Measurements from ENCODE around the gene CFAP61.

The CFAP61 gene

DNA sequence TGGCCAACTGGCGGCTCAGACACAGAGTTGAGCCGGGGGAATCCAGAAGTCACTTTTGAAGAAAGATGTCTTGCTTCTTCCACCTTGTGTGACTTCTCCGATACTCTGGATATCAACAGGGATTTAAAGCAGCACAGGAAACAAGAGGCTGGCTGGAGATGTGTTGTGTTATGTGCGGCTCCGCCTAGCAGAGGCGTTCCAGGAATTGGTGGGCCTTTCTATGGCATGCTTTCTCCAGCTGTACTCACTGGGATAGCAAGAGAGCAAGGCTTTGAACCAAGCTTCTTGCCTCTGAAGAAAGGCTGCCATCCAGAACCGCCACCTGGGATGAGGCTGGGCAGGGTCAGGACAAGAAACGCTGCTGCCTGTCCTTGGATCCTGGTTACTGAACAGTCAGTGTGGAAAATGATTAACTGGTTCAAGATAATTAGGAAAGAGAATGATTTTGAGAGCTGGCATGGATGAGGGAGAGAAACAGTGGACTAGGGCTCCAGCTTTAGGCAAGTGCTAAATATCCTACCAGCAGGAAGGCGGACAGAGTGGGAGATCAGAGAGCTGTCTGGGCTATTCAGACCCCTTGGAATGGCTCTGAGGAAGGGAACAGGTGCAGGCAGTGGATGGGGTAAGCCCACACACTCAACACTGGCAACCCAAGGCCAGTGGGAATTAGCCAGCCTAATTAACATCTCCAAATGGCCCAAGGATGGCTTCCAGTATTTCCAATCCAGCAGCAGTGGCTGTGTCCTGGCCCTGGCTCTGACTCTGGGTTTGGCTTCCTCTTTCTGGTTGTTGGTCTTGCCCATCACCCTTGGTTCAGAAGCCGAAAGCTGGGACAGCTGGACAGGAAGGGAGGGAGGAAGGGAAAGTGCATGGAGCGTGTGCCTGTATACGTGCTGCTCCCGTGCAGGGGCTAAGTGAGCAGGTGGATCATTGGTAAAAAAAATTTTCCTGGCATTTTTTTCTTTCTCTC, 347.5 kb downstream of the CFAP61 start:
- no peaks in the 10 kb centered on the region for H3K9me3 ChIP-seq (ENCODE audit: severe bottlenecking)
- H3K27ac ChIP-seq (ENCODE audit: poor library complexity, severe bottlenecking), result no peak overlapping the region
- TF ChIP-seq, protein P1, sequence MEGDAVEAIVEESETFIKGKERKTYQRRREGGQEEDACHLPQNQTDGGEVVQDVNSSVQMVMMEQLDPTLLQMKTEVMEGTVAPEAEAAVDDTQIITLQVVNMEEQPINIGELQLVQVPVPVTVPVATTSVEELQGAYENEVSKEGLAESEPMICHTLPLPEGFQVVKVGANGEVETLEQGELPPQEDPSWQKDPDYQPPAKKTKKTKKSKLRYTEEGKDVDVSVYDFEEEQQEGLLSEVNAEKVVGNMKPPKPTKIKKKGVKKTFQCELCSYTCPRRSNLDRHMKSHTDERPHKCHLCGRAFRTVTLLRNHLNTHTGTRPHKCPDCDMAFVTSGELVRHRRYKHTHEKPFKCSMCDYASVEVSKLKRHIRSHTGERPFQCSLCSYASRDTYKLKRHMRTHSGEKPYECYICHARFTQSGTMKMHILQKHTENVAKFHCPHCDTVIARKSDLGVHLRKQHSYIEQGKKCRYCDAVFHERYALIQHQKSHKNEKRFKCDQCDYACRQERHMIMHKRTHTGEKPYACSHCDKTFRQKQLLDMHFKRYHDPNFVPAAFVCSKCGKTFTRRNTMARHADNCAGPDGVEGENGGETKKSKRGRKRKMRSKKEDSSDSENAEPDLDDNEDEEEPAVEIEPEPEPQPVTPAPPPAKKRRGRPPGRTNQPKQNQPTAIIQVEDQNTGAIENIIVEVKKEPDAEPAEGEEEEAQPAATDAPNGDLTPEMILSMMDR (IDR thresholded peaks at IDR 0.05; ENCODE audit: poor library complexity, severe bottlenecking), result no peak
- no peak for ATAC-seq (ENCODE audit: low read depth)
- no peaks in the 10 kb centered on the region for H3K4me1 ChIP-seq (ENCODE audit: insufficient read depth, poor library complexity, severe bottlenecking)
- H3K4me3 ChIP-seq (ENCODE audit: severe bottlenecking), result no peak overlapping the region
- H3K27me3 ChIP-seq (ENCODE audit: insufficient read depth, poor library complexity, severe bottlenecking), result no peaks in the 10 kb centered on the region
- DNase-seq (ENCODE audit: low spot score), result no peak
- H3K36me3 ChIP-seq (ENCODE audit: low read depth), result no peaks in the 10 kb centered on the region

GRCh38 chr20:20401991-20402390, 349.7 kb downstream of the CFAP61 start:
- H3K4me1 ChIP-seq (ENCODE audit: insufficient read depth, poor library complexity, severe bottlenecking), result no peaks in the 10 kb centered on the region
- TF ChIP-seq, protein P1 (IDR thresholded peaks at IDR 0.05; ENCODE audit: poor library complexity, severe bottlenecking), result no peak
- no peaks in the 10 kb centered on the region for H3K36me3 ChIP-seq (ENCODE audit: low read depth)
- no peak overlapping the region for H3K4me3 ChIP-seq (ENCODE audit: severe bottlenecking)
- DNase-seq (ENCODE audit: low spot score), result no peak
- ATAC-seq (ENCODE audit: low read depth), result no peak
- no peak overlapping the region for H3K27ac ChIP-seq (ENCODE audit: poor library complexity, severe bottlenecking)
- no peaks in the 10 kb centered on the region for H3K9me3 ChIP-seq (ENCODE audit: severe bottlenecking)
- H3K27me3 ChIP-seq (ENCODE audit: insufficient read depth, poor library complexity, severe bottlenecking), result no peaks in the 10 kb centered on the region

DNA sequence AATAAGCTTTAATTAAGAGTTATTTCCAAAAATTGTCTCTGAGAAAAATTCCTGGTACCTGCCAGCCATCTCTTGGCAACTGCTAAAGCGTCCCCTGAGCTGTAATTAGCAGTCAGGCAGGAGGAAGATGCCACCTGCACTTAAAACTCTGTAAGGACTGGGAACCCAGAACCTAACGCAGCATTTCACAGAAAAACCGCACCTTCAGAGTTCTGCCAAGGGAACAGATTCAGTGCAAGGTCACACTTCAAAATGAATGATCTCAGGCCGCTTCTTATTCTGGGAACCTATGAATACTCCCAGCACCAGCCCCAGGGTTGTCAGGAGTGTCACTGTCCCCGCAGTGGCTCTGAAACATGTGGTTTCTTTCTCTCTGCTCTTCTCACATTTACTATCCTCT, 352.3 kb downstream of the CFAP61 start:
- H3K27me3 ChIP-seq (ENCODE audit: insufficient read depth, poor library complexity, severe bottlenecking), result no peaks in the 10 kb centered on the region
- H3K9me3 ChIP-seq (ENCODE audit: severe bottlenecking), result no peaks in the 10 kb centered on the region
- H3K4me3 ChIP-seq (ENCODE audit: severe bottlenecking), result no peak overlapping the region
- no peak for ATAC-seq (ENCODE audit: low read depth)
- TF ChIP-seq, protein P1 (IDR thresholded peaks at IDR 0.05; ENCODE audit: poor library complexity, severe bottlenecking), result no peak
- no peaks in the 10 kb centered on the region for H3K36me3 ChIP-seq (ENCODE audit: low read depth)
- DNase-seq (ENCODE audit: low spot score), result no peak
- no peaks in the 10 kb centered on the region for H3K4me1 ChIP-seq (ENCODE audit: insufficient read depth, poor library complexity, severe bottlenecking)
- no peak overlapping the region for H3K27ac ChIP-seq (ENCODE audit: poor library complexity, severe bottlenecking)

DNA sequence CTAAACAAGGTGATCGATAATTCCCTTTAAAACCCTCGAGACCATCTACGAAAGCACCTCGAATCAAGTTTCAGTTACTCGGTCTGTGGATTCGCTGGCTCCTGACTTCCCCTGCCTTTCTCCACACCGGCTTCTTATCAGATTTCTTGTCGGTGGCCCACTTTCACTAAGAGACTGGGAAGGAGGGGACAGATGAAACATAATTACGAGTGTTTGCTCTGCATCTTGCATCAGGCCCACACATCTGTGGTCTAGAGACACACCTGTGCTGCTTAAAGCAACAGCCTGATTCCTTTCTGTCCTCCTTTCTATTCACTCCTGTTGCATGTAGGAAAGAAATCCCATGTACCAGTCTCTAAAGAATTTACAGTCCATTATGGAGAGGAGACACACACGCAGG, 353.3 kb downstream of the CFAP61 start:
- DNase-seq (ENCODE audit: low spot score) (no peak), ATAC-seq (ENCODE audit: low read depth) (no peak)
- H3K36me3 ChIP-seq (ENCODE audit: low read depth), result no peaks in the 10 kb centered on the region
- H3K27me3 ChIP-seq (ENCODE audit: insufficient read depth, poor library complexity, severe bottlenecking), result no peaks in the 10 kb centered on the region
- no peak overlapping the region for H3K27ac ChIP-seq (ENCODE audit: poor library complexity, severe bottlenecking)
- H3K4me3 ChIP-seq (ENCODE audit: severe bottlenecking), result no peak overlapping the region
- H3K9me3 ChIP-seq (ENCODE audit: severe bottlenecking), result no peaks in the 10 kb centered on the region
- TF ChIP-seq, protein P1 (IDR thresholded peaks at IDR 0.05; ENCODE audit: poor library complexity, severe bottlenecking), result no peak
- H3K4me1 ChIP-seq (ENCODE audit: insufficient read depth, poor library complexity, severe bottlenecking), result no peaks in the 10 kb centered on the region

- no peaks in the 10 kb centered on the region for H3K36me3 ChIP-seq (ENCODE audit: low read depth)
- H3K4me3 ChIP-seq (ENCODE audit: severe bottlenecking), result no peak overlapping the region
- DNase-seq (ENCODE audit: low spot score), result no peak
- H3K4me1 ChIP-seq (ENCODE audit: insufficient read depth, poor library complexity, severe bottlenecking), result no peaks in the 10 kb centered on the region
- H3K27ac ChIP-seq (ENCODE audit: poor library complexity, severe bottlenecking), result no peak overlapping the region
- H3K9me3 ChIP-seq (ENCODE audit: severe bottlenecking), result no peaks in the 10 kb centered on the region
- ATAC-seq (ENCODE audit: low read depth), result no peak
- no peaks in the 10 kb centered on the region for H3K27me3 ChIP-seq (ENCODE audit: insufficient read depth, poor library complexity, severe bottlenecking)
- TF ChIP-seq, protein P1 (IDR thresholded peaks at IDR 0.05; ENCODE audit: poor library complexity, severe bottlenecking), result no peak
Observed at GRCh38 chr20:20406306-20406705, 354.0 kb downstream of the CFAP61 start.
